ENCODE data around the gene SETBP1.
A peak's percentile ranks its signal among the peaks of the same experiment; 100 is the strongest.

Gene SETBP1

DNA sequence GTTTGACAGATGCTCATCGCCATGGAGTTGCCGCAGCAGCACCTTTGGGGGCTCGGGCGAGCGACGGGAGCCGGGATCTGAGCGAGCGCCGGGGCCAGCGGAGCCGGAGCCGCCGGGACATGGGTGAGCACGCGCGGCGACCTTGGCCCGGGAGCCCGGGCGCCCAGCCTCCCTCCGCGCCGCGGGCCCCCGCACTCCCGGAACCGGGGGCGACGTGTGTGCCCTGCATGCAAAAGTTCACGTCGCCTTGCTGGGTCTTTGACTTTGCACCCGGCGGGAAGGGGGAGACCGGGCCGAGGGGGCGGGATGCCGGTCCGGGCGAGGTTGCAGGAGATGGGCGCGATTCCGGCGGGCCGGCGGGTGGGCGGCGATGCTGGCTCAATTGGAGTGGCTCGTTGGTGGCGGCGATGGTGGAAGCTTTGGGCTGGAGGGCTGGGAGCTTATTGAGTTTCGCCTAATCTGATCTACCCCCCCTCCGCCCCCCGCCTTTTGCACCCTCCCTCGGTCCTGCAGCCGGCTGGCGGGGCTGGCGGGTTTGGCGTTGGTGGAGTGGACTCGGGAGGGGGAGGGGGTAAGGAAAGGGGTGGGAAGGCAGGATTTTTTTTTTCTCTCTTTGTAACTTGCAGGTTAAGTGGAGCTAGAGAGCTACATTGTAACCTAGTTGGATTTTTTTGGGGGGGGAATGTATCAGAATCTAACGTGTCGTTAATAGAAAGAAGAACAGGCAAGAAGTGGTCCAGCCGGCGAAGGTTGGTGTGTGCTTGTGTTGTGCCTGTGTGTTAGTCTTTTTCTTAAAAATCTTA lies at the start of gene SETBP1:
Gene SETBP1 (plus strand): TSS at position 616 of the 803 bp plus-strand sequence. CDS start 20,459 bp downstream, outside the sequence.
- peak; percentile 22 for DNase-seq

- DNase-seq = no peak
Measured at GRCh38 chr18:44632469-44633145, 48.1 kb upstream of the SETBP1 start.

DNA sequence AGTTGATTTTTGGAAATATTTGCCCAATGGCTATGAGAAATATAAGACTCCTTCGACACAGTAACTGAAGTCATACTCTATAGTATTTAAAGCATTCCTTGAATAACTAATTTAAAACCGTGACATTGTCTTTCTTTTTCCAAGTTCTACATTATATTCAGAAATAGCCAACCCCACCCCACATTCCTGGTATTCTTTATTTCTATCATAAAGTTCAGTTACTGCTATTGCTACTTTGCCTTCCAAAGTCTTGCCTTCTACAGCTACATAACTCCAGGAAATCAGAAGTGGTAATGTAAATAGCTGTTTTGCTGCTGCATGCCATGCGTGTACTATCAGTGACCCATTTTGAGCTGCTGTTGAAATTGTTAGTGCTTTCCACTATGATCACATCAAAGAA lies 45.1 kb upstream of the SETBP1 start:
- DNase-seq = no peak

- no peak for DNase-seq
Measured at GRCh38 chr18:44636241-44636640, 44.4 kb upstream of the SETBP1 start.

GRCh38 chr18:44637210-44638033 lies 43.3 kb upstream of the SETBP1 start:
- DNase-seq = peak; percentile 52

DNA sequence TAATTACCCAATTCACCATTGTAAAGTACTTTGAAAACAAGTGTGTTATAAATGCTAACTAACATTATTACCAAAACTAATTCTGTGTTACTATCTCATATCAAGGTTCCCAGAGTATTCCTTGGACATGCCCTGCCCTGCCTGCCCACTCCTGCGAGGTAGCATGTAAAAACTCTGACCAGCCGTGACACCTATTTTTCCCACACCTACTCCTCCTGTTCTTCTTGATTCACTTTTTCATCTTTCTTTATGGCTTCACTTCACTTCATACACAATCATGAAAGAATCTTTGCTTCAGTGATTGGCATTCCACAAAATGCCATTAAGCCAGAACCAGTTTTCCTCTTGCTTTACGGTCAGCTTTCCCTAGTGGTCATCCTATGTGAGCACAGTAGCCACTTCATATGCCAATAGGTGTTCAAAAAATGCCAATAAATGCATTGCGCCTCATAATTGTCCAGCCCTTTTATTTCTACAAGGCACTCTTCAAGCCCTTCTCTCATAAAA lies 42.6 kb upstream of the SETBP1 start:
- DNase-seq = no peak

DNA sequence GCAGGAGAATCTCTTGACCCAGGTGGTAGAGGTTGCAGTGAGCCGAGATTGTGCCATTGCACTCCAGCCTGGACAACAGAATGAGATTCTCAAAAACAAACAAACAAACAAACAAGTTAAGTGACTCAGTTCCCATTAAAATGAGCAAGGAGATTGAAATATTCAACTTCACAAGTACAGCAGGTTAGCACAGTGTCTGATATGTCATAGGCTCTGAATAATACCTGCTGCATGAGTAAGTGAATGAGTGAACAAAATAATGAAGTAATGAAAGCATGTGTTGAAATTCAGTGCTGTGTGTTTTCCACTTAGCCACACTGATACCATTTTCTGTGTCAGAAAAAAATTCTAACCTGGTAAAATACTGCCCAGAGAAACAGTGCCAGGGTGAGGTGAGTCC lies 41.9 kb upstream of the SETBP1 start:
- DNase-seq = no peak

GRCh38 chr18:44643004-44643403 lies 37.7 kb upstream of the SETBP1 start:
- no peak for DNase-seq

GRCh38 chr18:44651478-44651877 lies 29.2 kb upstream of the SETBP1 start:
- DNase-seq = no peak

- DNase-seq = no peak
Measured at GRCh38 chr18:44651918-44652572, 28.6 kb upstream of the SETBP1 start.

DNA sequence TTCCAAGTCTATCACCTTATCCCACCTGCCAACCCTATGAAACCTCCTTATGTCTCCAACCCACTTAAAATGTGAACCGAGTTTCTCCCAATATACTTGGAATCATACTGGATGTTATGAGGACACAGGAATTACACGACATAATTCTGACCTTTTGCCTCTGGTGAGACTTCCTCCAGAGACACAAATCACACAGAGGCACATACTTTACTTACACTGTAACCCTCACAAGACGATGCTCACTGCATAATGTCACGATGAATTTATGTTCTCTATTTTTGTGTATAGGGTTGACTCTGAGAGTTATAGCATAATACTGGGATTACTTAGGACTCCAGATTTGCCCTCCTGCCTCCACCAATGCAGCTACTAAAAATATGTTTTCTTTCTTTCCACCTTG lies 28.0 kb upstream of the SETBP1 start:
- DNase-seq = no peak

- no peak for DNase-seq
Measured at GRCh38 chr18:44654573-44654972, 26.1 kb upstream of the SETBP1 start.

- no peak for DNase-seq
Measured at GRCh38 chr18:44655435-44655834, 25.3 kb upstream of the SETBP1 start.

DNA sequence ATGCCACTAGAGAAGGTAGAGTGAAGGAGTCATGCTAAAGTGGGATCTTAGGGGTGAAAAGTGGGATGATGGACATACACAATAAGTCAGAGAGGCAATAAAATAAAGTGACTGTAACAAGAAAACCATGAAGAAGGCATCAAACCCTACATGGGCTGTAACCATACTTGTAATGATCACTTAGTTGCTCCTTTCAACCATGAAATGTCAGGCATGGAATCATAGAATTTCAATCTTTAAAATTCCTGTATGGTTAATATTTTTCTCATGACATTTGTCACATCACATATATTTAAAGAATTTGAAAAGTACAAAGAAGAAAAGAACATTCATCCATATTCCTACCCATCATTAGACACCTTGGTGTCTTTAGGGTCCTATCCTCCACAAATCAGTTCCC lies 20.9 kb upstream of the SETBP1 start:
- no peak for DNase-seq

DNA sequence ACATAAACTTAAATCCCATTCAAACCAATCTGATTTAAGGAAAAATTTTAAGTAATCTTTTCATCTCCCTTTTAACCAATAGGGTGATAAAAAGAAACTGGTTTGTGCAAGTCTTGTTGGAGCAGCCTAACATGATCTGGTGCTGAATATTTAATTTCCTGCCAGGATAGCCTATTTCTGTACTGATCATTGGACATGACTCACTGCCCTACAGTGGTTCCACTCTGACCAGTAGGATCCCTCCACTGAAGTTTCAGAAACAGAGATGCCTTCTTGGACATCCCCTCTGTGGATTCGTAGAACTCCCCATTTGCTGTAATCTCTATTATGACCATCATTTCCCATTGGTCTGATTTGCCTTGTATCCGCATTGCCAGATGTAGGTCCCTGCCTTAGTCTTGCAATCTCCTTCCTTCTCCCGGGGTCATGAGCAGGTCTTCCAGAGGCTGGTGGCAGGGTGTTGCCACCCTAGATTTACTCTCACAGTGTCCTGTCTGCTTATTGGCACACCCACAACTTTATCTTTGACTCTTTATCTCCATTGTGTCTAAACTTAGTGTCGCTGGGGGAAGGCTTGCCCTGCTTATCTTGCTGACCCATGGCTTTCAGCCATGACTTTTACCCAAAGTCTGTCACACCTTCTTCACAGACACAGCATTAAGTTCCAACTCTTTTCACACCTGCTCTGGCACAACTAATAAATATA lies 12.3 kb upstream of the SETBP1 start:
- no peak for DNase-seq

DNA sequence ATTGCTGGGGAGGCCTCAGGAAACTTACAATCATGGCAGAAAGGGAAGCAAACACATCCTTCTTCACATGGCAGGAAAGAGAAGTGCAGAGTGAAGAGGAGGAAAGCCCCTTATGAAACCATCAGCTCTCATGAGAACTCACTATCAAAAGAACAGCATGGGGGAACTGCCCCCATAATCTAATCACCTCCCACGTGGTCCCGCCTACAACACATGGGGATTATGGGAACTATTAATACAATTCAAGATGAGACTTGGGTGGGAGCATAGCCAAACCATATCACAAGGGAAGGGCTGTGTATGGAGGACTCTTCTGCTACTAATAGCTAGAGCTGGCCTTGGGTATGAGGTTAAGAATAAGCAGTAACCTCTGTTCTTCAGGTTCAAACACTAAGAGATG lies 8.8 kb upstream of the SETBP1 start:
- no peak for DNase-seq

GRCh38 chr18:44672506-44672905 lies 8.2 kb upstream of the SETBP1 start:
- no peak for DNase-seq

DNA sequence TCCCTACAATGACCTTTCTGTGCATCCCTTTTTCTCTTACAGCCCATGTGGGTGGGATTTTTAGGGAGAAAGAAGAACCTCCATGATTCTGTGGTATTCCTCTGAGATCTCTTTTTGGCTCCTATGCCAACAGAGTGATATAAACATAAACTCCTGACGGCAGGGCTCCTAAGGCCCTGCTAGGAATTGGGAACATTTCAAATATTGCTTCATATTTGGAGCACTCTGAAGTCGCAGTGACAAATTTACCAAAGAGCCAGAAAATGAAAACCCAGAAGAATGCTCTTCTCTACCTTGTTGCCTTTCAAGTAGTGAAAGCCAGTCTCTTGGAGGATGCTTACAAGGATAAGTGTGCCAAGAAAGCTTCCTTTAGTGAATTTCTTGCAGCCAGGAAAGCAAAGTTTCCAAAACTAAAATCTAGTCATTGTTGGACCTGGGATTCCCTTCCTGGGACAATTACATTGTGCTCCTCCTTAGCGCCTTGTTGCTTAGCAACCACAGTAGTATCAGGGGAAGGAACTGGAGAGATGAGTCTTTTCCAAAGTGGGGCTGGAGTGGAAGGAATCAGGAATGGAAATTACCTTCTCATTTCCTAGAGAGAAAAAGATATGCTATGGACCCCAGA lies 7.3 kb upstream of the SETBP1 start:
- no peak for DNase-seq

DNA sequence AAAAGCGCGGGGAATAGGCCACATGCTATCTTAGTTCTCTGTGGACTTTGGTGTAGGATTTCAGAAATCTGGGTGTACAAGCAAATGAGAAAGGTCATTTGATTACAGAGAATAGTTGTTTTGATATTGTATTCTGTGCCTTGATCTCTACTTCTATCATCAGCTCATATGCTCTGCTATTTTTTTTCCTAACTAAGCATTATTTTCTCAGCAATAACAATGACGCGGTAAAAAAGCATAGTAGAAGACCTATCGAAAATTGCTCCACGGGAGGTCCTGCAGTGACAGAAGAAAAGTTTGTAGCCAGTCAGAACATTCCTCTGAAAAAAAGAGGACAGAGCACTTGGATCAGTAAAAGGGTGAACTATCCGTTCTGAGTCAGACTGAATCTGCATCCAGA lies 2.8 kb upstream of the SETBP1 start:
- no peak for DNase-seq

GRCh38 chr18:44678725-44679055 lies 2.0 kb upstream of the SETBP1 start:
- no peak for DNase-seq

- DNase-seq = peak; percentile 86
Measured at GRCh38 chr18:44679056-44679913, 1.4 kb upstream of the SETBP1 start.
